ENCODE data around the gene LCN15. TPM values are rescaled to one million over a fixed set of nuclear protein-coding genes. Genes with fewer than 3 reads are reported as not detected.

The LCN15 gene
- total and polyA plus RNA-seq, 10 of the 15 experiments (the other 5 are each of a cell fraction or from before 2014, with no cell fraction given) = 0.37 to 0.50 TPM; not detected in 8

GRCh38 chr9:136739509-136739908 lies 24.8 kb downstream of the LCN15 start:
- intact Hi-C loops (cut with micrococcal nuclease; ENCODE audit: unreplicated experiment) (no loop called here), in situ Hi-C loops (cut with MboI) (no loop called here)
- Histone ChIP-seq H3K4me1 (ENCODE audit: control insufficient read depth, insufficient read depth, low read length) (peaks cover 15% of the 10 kb centered on the region), H3K4me3 (no peak overlapping the region), H3K36me3 (ENCODE audit: control insufficient read depth in 2 of 2, insufficient read depth in 2 of 2, low read length in 1 of 2) (no peaks in the 10 kb centered on the region), H2AFZ (ENCODE audit: control insufficient read depth, low read depth, low read length) (no peak overlapping the region), H3K9ac (ENCODE audit: control insufficient read depth, insufficient read depth, low read length) (no peak overlapping the region), H4K20me1 (ENCODE audit: control insufficient read depth, insufficient read depth) (no peaks in the 10 kb centered on the region), H3K27ac (ENCODE audit: control insufficient read depth, insufficient read depth) (no peak overlapping the region), H3K79me2 (ENCODE audit: control insufficient read depth, insufficient read depth, low read length) (no peaks in the 10 kb centered on the region), H3K27me3 (replicated peaks in 1 of 2; ENCODE audit: control insufficient read depth in 2 of 2, insufficient read depth in 2 of 2, low read length in 1 of 2) (peaks cover 0 to 8% of the 10 kb centered on the region in 2 experiments; a peak in 3 of 4 replicates), H3K9me3 (replicated peaks; ENCODE audit: control insufficient read depth, insufficient read depth, low read length) (no peaks in the 10 kb centered on the region), H3K4me2 (ENCODE audit: control insufficient read depth, insufficient read depth) (no peak overlapping the region)
- no peak for TF ChIP-seq BRCA1 (IDR thresholded peaks at IDR 0.05; ENCODE audit: low read depth, low read length)
- no peak for TF ChIP-seq PML (IDR thresholded peaks at IDR 0.05; ENCODE audit: low read length)
- no peak for TF ChIP-seq REST (IDR thresholded peaks at IDR 0.05; ENCODE audit: low read depth, low read length)
- no peak for TF ChIP-seq BHLHE40 (IDR thresholded peaks at IDR 0.05; ENCODE audit: borderline replicate concordance in 1 of 2, low read depth in 2 of 2, low read length in 1 of 2)
- TF ChIP-seq RELB (IDR thresholded peaks at IDR 0.05; ENCODE audit: low read depth) = no peak
- TF ChIP-seq SPI1 (IDR thresholded peaks at IDR 0.05; ENCODE audit: borderline replicate concordance, insufficient read depth, low read depth, low read length) = no peak
- no peak for TF ChIP-seq CREM (IDR thresholded peaks at IDR 0.05; ENCODE audit: low read depth)
- no peak for TF ChIP-seq IRF5 (IDR thresholded peaks at IDR 0.05; ENCODE audit: borderline replicate concordance)
- TF ChIP-seq CBFB (IDR thresholded peaks at IDR 0.05; ENCODE audit: low read depth) = no peak
- TF ChIP-seq GATAD2B (conservative IDR thresholded peaks at IDR 0.05; ENCODE audit: low read depth) = no peak
- TF ChIP-seq NFYB (IDR thresholded peaks at IDR 0.05; ENCODE audit: insufficient read depth, low read depth, low read length) = no peak
- TF ChIP-seq PRDM15 (CRISPR knock-in tag; IDR thresholded peaks at IDR 0.05) = no peak
- no peak for TF ChIP-seq RAD21 (IDR thresholded peaks at IDR 0.05; ENCODE audit: insufficient read depth, low read depth, low read length)
- no peak for TF ChIP-seq SREBF1 (IDR thresholded peaks at IDR 0.05; ENCODE audit: low read length)
- TF ChIP-seq TAF1 (IDR thresholded peaks at IDR 0.05; ENCODE audit: borderline replicate concordance, low read depth, low read length) = no peak
- ATAC-seq = no peak
- DNase-seq (ENCODE audit: low read depth, low spot score) = no peak
- WGBS (ENCODE audit: insufficient coverage, insufficient replicate concordance, low lambda C conversion rate, missing lambda C conversion rate) = 76% methylated on average over 23 of the region's 23 CpGs
- FAIRE-seq = no peak
- RAD21 ChIA-PET (ENCODE audit: unreplicated experiment) = no interaction called here
- SMC1A ChIA-PET (ENCODE audit: uncharacterized antibody, unreplicated experiment) = no interaction called here
- no TSS peak for BruUV-seq (replicated peaks)
- CTCF ChIA-PET = no interaction called here
- POLR2A ChIA-PET = interaction anchor here (1.1 kb wide), 1 partner anchor 11 kb away, joined by 4 read pairs; no protein-coding TSS in a partner anchor
